Sigmoid colon (tissue), 3 donors: ENCODE data around the gene MSGN1.

Experiments
- POLR2A ChIP-seq, 2 donors: fragments of 450-650 bp; IDR thresholded peaks; one replicate each; pipeline ENCODE4 v1.6.1; 2016; ENCODE audit warnings: antibody characterized with exemption in 2 of 2, mild to moderate bottlenecking in 2 of 2, moderate library complexity in 2 of 2
- TF ChIP-seq, protein P1 (sequence below), 4 experiments: fragments of 450-650 bp in 3 of 4; fragments of 200-600 bp in 1 of 4; IDR thresholded peaks; one replicate each; pipeline ENCODE4 v1.5.1; 2016 to 2019; ENCODE audit warnings: antibody characterized with exemption in 4 of 4, mild to moderate bottlenecking in 3 of 4, moderate library complexity in 2 of 4

DNA sequence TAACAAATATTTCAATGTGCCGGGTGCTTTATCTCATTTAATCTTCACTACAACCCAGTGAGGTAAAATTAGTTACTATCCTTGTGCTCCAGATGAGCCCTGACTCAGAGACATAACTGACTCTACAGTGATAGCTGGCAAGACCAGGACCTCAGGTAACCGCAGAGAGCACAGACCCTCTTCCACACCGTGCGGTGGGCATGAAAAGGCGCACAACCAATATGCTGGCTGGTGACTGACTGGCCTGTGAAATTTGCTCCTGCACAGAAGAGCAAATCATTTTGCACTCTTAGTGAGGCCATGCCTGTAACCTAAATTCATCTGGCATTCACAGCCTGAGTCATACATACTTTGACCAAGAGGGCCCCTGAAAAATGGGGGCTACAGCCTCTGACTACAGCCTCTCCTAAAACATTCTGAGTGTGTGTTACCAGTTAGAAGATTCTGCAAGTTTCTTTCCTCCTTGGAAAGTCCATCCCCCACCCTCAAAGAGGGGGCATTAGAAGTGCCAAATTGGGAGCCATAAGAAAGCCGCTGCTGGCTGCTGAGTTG is 22.4 kb upstream of the MSGN1 start:
- TF ChIP-seq, protein P1, sequence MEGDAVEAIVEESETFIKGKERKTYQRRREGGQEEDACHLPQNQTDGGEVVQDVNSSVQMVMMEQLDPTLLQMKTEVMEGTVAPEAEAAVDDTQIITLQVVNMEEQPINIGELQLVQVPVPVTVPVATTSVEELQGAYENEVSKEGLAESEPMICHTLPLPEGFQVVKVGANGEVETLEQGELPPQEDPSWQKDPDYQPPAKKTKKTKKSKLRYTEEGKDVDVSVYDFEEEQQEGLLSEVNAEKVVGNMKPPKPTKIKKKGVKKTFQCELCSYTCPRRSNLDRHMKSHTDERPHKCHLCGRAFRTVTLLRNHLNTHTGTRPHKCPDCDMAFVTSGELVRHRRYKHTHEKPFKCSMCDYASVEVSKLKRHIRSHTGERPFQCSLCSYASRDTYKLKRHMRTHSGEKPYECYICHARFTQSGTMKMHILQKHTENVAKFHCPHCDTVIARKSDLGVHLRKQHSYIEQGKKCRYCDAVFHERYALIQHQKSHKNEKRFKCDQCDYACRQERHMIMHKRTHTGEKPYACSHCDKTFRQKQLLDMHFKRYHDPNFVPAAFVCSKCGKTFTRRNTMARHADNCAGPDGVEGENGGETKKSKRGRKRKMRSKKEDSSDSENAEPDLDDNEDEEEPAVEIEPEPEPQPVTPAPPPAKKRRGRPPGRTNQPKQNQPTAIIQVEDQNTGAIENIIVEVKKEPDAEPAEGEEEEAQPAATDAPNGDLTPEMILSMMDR (IDR thresholded peaks at IDR 0.05): no peak
- no peak for TF ChIP-seq POLR2A (IDR thresholded peaks at IDR 0.05)
